ENCODE measurements around the gene GPR61. TPM values are rescaled to one million over a fixed set of nuclear protein-coding genes. Genes with fewer than 3 reads are reported as not detected.

The GPR61 gene
- total and polyA plus RNA-seq, 3 donors from 2014 or later, result 0.91 to 4.1 (median 2.5) TPM

DNA sequence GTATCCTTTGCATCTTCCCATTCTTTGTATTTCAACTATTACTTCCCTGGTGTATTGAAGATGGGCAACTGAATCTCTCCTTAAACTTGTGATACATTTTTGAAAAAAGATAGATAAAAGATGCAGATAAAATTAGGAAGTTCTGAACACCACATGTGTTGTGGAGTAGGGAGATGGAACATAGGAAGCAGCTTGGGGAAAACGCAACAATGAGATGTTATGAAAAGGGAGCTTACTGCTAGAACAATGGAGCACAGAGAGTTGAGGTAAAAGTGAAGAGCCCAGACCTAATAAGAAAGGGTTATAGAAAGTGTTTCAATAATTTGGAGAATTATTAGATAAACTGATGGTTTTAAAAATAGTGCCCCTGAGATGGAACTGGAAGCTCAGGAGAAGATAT lies 29.7 kb downstream of the GPR61 start:
- Histone ChIP-seq H3K36me3 (ENCODE audit: low read depth, missing control alignments) (no peaks in the 10 kb centered on the region), H3K27me3 (no peaks in the 10 kb centered on the region), H3K27ac (no peak overlapping the region), H3K4me3 (no peak overlapping the region), H3K9me3 (no peaks in the 10 kb centered on the region), H3K4me1 (peaks cover 4% of the 10 kb centered on the region)
- TF ChIP-seq, protein P1, sequence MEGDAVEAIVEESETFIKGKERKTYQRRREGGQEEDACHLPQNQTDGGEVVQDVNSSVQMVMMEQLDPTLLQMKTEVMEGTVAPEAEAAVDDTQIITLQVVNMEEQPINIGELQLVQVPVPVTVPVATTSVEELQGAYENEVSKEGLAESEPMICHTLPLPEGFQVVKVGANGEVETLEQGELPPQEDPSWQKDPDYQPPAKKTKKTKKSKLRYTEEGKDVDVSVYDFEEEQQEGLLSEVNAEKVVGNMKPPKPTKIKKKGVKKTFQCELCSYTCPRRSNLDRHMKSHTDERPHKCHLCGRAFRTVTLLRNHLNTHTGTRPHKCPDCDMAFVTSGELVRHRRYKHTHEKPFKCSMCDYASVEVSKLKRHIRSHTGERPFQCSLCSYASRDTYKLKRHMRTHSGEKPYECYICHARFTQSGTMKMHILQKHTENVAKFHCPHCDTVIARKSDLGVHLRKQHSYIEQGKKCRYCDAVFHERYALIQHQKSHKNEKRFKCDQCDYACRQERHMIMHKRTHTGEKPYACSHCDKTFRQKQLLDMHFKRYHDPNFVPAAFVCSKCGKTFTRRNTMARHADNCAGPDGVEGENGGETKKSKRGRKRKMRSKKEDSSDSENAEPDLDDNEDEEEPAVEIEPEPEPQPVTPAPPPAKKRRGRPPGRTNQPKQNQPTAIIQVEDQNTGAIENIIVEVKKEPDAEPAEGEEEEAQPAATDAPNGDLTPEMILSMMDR (IDR thresholded peaks at IDR 0.05), result no peak
- TF ChIP-seq POLR2A (IDR thresholded peaks at IDR 0.05), result no peak
- intact Hi-C loops (cut with DNase I; ENCODE audit: low total_unique reads), result no loop called here
- 59 to 73% methylated on average over 1 of the region's 1 CpG for WGBS, 2 donors
- no peak for DNase-seq

DNA sequence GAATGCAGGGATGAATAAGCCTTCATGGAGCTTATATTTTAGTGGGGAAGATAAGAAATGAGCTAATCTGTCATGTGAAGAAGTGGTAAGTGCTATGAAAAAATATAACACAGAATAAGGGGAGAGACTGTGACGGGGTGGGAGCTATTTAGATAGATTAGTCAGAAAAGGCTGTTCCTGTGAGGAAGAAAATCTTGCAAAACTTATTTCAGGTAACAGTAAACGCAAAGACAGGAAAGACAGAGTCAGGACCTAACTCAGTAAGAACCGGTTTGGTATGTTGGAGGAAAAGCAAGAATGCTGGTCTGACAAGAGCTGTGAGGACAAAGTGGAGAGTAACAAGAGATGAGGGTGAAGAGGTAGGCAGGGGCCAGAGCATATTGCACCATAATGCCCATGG lies 30.7 kb downstream of the GPR61 start:
- TF ChIP-seq, protein P1 (IDR thresholded peaks at IDR 0.05), result no peak
- TF ChIP-seq POLR2A (IDR thresholded peaks at IDR 0.05), result no peak
- Histone ChIP-seq H3K27ac (no peak overlapping the region), H3K36me3 (ENCODE audit: low read depth, missing control alignments) (no peaks in the 10 kb centered on the region), H3K27me3 (no peaks in the 10 kb centered on the region), H3K9me3 (no peaks in the 10 kb centered on the region), H3K4me1 (peaks cover 4% of the 10 kb centered on the region), H3K4me3 (no peak overlapping the region)
- no peak for DNase-seq
- intact Hi-C loops (cut with DNase I; ENCODE audit: low total_unique reads), result no loop called here
- 63 to 70% methylated on average over 3 of the region's 3 CpGs for WGBS, 2 donors

DNA sequence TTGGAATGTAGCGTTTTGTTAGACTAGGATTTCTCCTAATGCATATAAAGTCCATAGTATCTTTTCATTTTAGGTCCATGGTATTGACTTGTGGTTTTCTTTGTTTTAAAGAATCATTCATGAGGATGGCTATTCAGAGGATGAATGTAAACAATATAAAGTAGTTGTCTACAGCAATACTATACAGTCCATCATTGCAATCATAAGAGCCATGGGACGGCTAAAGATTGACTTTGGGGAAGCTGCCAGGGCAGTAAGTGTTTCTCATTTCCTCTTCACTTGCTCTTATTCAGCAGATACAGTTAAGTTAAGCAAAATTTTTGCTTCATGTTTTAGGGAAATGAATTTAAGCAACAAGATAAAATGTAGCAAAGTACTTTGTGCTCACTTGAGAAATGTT lies 34.1 kb downstream of the GPR61 start:
- intact Hi-C loops (cut with DNase I; ENCODE audit: low total_unique reads), result no loop called here
- TF ChIP-seq, protein P1 (IDR thresholded peaks at IDR 0.05), result no peak
- TF ChIP-seq POLR2A (IDR thresholded peaks at IDR 0.05), result no peak
- H3K36me3 ChIP-seq (ENCODE audit: low read depth, missing control alignments), result no peaks in the 10 kb centered on the region
- H3K27ac ChIP-seq, result no peak overlapping the region
- no peaks in the 10 kb centered on the region for H3K9me3 ChIP-seq
- no peak for DNase-seq
- 63 to 72% methylated on average over 2 of the region's 2 CpGs for WGBS, 2 donors
- H3K4me3 ChIP-seq, result no peak overlapping the region
- H3K27me3 ChIP-seq, result no peaks in the 10 kb centered on the region
- peaks cover 4% of the 10 kb centered on the region for H3K4me1 ChIP-seq

DNA sequence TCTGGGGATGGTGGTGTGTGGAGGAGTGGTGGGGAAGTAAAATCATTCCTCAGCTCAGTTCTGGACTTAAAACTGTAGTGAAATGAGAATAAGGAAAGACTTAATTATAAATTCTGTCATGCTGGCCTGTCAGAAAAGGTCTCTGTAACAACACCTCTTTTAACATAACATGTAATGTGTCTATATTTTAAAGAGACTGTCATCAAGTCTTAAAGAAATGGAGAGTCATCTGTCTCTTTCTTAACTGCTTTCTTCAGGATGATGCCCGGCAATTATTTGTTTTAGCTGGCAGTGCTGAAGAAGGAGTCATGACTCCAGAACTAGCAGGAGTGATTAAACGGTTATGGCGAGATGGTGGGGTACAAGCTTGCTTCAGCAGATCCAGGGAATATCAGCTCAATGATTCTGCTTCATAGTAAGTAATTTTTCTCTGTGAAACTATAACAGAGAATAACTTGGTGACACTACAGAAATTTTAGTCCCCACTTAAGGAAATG lies 39.3 kb downstream of the GPR61 start:
- Histone ChIP-seq H3K4me1 (no peaks in the 10 kb centered on the region), H3K27ac (no peak overlapping the region), H3K27me3 (no peaks in the 10 kb centered on the region), H3K4me3 (no peak overlapping the region), H3K36me3 (ENCODE audit: low read depth, missing control alignments) (no peaks in the 10 kb centered on the region), H3K9me3 (no peaks in the 10 kb centered on the region)
- TF ChIP-seq POLR2A (IDR thresholded peaks at IDR 0.05), result no peak
- TF ChIP-seq, protein P1 (IDR thresholded peaks at IDR 0.05), result no peak
- no peak for DNase-seq
- intact Hi-C loops (cut with DNase I; ENCODE audit: low total_unique reads), result no loop called here
- 85 to 91% methylated on average over 3 of the region's 3 CpGs for WGBS, 2 donors

DNA sequence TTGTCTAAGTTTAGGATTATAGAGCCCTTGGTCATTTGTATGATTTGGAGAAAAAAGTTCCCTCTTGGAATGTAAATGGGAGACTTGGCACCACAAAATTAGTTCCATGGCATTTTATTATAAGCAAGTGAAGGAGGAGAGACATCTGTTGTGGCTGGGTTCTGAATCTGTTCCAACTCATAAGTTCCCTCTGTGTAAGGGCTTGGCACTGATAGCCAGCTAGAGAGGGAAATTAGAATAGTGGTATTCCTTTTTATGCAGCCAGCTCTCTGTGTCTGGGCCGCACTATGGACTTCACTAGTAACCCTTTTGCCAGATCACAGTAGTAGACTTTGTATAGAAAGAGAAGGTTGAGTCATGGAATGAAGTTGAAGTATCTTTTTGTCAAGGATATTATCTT lies 39.8 kb downstream of the GPR61 start:
- Histone ChIP-seq H3K27me3 (no peaks in the 10 kb centered on the region), H3K9me3 (no peaks in the 10 kb centered on the region), H3K36me3 (ENCODE audit: low read depth, missing control alignments) (no peaks in the 10 kb centered on the region), H3K27ac (no peak overlapping the region), H3K4me3 (no peak overlapping the region), H3K4me1 (no peaks in the 10 kb centered on the region)
- intact Hi-C loops (cut with DNase I; ENCODE audit: low total_unique reads), result no loop called here
- DNase-seq, result no peak
- TF ChIP-seq, protein P1 (IDR thresholded peaks at IDR 0.05), result no peak
- TF ChIP-seq POLR2A (IDR thresholded peaks at IDR 0.05), result no peak
- WGBS, 2 donors, result 81 to 97% methylated on average over 1 of the region's 1 CpG
